Activated T-cell treated with anti-CD3 and anti-CD28 coated beads for 48 hours (primary cell): Measurements from ENCODE around the gene PAX7.
"Not testable (repeated sequence)": the region's sequence is repeated elsewhere in the genome, so short reads cannot be mapped to it uniquely, and the experiment has no call there.

ENCODE experiments used
- DNase-seq: peaks from one replicate; pipeline ENCODE4 v3.0.0-alpha.2; 2020; ENCODE audit warnings: low read depth

The PAX7 gene

DNA sequence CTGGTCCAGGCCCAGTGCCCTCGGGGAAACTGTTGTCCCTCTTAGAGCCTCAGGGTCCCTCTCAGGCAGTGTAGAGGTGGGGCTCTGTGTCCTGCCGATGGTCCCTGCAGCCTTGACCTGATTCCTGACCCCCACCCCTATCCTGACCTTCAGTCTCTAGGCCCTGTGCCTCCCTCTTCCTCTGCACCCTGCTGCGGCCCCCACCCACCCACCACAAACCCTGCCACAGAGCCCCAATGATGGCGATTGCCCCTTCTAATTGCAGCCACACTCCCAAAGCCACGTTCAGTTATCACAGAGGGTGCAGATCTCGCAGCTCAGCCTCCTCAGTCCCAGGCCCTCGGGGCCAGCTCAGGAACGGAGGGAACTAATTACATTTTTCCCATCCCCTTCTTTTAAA lies 99.7 kb downstream of the PAX7 start:
- no peak for DNase-seq

DNA sequence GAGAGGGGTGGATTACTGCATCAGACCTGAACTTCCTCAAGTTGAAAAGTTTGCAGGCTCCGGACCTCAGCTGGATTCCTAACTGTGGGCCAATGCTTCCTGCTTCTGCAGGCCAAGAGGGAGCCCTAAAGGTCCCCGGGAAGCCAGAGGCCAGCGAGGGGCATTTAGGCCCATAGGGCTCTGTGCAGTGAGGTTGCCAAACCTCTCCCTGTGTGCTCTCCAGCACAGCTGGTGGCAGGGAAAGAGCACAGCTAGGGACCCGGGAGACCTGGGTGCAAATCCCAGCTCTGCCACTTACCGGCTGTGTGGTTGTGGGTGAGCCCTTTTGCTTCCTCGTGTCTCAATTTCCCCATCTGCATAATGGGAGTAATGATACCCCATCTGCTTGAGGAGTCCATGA lies 100.5 kb downstream of the PAX7 start:
- no peak for DNase-seq

DNA sequence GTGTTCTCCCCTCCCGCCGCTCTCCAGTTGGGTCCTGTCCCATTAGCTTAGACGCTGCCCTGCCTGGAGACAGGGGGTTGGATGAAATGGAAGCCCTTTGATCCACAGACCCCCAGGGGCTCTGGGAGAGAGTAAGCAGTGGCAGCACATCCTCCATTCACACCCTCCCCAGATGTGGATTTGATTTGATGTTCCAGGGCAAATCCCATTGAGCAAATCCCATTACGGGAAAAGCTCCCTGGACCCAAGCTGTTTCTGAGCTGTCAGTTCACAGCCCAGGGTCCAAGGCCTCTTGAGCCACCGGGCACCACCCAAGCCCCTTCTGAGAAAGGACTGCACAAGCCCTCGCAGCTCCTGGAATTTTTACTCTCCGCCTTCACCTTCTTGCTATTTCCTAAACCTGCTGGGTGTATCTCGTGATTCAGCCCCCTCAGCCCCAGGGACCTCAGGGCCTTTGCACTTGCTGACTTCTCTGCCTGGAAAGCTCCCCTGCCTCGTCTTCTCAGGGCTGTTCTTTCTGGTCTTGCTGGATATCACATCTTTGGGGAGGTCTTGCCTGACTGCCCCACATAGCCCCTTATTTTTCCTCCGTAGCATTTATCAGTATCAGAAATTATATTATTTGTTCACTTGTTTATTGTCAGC lies 101.1 kb downstream of the PAX7 start:
- no peak for DNase-seq

DNA sequence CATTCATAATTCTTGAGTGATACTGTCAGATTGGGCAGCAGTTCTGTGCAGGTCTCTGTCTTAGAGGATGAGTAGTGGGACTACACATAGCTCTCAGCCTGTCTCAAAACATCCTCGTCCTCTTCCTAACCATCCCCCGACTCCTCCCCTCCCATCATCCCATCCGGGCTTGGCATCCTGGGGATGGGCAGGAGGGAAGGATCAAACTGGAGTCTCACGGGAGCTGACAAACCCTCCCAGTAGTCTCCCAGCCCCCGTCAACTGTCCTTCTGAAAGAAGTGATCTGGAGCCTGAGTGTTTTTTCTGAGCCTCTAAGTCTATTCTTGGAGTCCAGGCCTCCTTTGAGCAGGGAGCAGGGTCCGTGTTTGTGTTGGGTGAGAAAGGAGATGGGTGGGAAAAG lies 102.0 kb downstream of the PAX7 start:
- no peak for DNase-seq

DNA sequence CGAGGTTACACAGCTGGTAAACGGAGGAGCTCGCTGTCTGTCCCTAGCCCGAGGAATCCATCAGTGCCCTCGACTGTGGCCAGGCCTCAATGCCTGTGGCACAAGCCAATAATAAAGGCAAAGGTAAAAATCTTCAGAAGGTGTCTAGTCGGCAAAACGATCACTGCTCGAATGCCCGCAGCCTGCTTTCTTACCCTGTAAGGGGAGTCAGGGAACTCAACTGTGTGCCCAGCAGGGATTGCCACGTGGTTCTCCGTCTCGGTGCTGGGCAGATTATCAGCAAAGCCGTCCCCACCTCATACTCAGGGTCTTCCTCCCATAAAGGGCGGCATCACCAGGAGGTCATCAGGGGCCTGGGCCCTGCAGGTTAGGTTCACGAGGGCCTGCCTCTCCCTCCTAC lies 103.4 kb downstream of the PAX7 start:
- DNase-seq: no peak

DNA sequence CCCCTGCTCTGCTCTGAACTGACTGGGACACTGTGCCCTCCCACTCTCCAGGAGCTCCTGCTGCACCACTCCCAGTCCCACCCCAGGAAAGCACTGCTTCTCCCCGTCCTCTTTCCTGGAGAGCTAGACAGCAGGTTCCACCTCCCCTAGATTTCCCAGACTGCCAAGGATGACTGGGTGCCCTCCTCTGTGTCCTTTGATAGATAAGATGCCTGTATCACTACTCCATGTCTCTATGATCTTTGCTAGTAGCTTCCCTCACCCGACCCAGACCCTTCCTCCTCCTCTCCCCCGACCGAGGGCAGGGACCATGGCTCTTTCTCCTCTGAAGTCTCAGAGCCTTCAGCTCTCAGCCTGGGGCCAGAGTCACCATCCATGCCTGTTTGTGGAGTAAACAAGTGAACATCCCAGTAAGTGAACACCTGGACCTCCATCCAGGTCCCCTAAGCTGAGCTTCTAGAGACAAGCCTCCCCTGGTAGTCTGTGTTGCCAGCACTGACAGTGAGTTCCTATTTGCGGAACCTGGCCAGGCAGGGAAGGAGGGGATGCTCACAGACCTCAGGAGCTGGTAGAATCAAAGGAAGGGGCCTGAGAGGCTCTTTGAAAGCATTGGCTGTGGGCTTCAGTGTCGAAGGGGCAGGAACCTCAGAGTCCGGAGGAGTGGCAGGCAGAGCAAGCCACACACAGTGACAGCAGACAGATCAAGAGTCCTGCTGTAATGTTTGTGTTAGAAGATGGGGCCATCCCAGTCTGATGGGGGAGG lies 104.0 kb downstream of the PAX7 start:
- DNase-seq: no peak

DNA sequence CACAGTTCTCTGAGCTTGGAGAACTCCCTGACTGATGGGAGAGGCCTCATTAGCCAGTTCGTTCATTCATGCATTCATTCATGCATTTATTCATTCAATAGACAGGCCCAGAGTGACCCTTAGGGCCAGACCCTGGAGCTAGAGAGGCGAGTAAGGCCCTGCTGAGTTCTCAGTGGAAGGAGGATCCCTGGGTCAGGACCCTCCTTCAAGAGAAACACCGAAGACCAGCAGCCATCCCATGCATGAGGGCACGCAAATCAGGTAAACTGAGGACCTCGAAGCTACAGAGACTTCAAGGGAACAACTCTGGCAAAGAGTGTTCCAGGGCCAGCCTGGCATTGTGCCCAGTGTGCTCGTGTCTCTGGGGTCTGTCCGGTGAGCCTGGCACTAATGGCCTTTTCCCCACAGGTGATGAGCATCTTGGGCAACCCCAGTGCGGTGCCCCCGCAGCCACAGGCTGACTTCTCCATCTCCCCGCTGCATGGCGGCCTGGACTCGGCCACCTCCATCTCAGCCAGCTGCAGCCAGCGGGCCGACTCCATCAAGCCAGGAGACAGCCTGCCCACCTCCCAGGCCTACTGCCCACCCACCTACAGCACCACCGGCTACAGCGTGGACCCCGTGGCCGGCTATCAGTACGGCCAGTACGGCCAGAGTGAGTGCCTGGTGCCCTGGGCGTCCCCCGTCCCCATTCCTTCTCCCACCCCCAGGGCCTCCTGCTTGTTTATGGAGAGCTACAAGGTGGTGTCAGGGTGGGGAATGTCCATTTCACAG lies 104.8 kb downstream of the PAX7 start:
- no peak for DNase-seq

DNA sequence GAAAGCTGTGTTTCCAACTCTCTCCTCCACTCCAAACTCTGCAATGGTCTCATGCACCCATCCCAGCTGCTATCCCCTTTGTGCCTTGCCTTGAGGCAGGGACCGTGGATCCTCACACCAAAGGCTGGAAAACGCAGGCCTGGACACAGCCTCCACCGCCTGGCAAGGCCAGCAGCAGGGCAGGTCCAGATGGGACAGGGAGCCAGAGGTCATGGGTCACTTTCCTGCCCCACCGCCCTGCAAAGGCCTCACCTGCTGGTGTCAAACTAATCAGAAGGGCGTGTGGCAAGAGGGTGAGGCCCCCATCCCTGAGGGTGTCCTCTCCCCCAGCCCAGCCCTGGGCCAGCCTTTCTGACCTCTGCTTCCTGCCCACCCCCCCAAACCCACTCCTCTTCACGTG lies 106.3 kb downstream of the PAX7 start:
- DNase-seq: no peak

DNA sequence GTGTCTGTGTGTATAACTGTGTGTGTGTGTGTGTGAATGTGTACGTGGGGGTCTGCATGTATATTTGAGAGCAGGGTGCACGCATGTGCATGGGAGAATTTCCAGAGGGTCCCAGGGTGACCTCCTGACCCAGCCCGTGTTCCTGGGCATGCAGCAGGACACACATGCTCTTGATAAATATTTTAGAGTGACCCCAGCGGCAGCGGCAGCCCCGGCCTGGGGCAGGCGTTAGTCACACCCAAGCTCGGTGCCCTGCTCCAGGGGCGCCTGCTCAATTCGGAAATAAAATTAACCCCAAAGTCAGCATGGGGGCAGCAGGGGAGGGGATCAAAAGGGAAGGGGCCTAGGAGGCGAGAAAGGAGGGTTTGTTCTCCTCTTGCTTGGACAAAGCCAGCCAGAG lies 107.5 kb downstream of the PAX7 start:
- no peak for DNase-seq

DNA sequence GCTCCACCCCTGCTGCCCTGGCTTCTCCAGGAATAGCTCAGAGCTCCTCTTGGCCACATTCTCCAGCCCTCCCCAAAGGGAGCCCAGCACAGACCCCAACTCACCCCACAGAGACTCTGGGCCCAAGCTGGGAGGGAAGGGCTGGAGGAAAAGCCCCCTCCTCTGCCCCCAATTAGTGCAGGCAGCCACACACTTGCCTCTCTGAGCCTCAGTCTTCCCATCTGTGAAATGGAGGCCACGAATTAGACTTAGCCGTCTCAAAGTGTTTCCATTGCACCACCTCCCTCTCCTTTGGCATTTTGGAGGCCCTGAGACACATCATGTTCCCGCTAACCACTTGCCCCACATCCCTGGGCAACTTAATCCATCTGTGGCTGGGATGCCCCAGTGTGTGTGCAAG lies 108.0 kb downstream of the PAX7 start:
- no peak for DNase-seq

DNA sequence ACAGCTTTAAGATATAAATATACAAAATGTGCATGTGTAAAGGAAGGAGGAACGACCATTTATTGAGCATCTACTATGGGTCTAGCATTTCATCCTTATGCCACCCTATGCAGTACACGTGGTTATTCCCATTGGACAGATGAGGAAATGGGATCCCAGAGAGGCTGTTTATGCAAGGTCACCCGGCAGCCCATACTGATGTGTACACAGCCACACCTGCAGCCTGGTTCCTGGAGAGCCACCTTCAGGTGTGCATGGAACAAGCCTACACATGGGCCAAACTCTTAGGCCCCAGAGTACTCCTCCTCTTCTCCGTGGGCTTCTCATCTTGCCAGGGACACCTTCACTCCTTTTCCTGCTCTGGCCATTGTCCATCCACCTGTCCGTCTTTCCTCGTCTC lies 108.8 kb downstream of the PAX7 start:
- no peak for DNase-seq

DNA sequence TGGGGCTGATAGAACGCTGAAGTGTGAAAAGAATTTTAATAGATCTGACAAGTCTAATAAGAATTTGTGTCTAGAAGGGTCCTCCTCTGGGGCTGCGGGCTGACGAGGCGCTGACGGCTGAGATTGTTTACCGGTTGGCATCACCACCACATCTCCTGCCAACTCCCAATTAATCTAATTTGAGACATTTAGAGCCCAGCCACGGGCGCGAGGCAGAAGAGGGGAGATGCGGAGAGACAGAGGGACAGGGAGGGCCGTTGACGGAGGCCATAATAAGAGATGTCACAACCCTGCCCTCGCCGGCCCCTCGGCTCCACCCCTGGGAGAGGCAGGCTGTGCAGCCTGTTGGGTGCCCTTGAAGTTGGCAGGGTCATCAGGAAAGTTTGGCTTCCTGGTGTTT lies 109.3 kb downstream of the PAX7 start:
- DNase-seq: no peak

DNA sequence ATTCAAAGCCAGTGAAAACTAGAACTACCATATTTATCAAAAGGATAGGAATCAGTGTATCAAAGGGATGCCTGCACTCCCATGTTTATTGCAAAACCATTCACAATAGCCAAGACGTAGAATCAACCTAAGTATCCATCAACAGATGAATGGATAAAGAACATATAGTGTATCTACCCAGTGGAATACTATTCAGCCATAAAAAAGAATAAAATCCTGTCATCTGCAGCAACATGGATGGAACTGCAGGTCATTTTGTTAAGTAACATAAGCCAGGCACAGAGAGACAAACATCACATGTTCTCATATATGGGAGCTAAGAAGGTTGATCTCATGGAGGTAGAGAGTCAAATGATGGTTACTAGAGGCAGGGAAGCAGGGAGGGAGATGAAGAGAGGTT lies 110.0 kb downstream of the PAX7 start:
- DNase-seq: no peak

DNA sequence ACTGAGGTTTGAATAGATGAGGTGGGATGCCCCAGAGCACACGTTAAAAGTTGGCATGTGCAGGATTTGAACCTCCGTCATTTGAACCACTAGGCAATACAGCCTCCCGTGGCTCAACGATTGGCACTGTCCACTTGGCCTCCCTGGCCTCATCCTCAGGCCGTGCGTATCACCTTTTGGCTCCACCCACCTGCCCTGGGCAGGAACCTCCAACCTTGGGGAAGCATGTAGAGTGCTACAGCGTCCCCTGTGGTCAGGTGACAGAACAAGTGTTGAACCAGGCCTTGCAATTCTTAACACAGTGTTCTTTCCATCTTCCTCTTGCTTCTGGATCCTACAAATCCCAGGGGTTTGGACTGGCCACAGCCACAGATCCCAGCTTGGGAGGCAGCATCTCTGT lies 112.6 kb downstream of the PAX7 start:
- DNase-seq: no peak

DNA sequence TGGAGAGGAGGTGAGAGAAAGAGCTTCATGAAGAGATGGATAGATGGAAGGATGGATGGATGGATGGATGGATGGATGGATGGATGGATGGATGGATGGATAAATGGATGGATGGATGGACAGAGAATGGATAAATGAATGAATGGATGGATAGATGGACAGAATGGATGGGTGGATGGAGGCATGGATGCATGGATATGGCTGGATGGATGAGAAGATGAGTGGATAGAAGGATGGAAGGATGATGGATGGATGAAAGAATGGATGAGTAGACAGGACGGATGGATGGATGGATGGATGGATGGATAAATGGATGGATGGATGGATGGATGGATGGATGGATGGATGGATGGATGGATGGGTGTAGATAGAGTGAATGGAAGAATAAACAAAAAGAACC lies 113.7 kb downstream of the PAX7 start:
- not testable (repeated sequence) for DNase-seq

DNA sequence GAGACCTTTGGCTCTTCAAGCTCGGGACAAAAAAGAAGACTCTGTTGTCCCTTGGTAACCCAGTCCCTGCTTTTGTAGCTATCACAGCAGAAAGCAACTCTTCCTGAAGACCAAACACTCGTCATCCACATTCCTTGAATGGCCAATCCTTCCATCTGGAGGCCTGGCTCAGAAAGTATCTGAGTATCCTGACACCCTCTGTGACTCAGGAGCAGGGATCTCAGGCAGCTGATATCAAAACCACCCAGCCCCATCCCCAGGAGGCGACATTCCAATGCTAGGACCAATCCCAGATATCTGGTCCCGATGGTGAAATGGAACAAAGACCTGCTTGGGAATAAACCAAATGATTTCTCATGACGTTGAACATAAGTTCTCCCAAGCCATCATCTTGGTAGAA lies 116.3 kb downstream of the PAX7 start:
- no peak for DNase-seq

DNA sequence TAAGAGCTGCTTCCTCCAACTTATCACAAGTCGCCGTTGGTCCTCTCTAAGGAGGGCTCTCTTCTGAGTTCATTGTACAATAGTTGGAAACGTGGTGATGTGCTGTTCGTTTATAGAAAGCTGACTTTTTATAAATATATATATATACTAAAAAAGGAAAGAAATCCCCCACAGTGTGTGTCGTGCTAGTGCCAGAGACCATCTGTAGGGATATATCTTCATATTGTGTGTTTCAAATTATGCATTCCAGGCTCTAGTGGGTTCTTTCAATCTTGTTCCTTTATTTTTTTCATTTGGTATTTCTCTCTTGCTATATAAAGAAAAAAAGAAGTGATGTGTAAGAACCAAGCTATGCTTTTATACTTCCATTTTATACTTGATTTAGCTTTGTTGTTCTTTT lies 117.0 kb downstream of the PAX7 start:
- no peak for DNase-seq

DNA sequence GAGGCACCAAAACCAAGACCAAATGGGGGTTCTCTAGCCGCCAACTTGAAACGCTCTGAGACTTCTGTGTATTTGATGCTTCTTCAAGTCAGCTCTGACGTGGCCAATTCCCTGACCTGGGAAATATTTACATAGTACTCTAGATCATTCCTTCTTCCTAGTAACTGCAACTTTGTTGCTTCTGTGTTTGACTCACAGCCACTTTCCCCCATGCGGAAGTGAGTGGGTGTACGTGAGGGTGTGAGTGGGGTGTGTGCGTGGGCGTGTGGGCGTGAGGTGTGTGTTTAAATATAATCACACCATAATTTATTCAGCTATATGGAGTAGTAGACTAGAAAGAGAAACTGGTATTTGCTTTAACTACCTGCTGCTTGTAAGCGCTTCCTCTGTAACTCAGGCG lies 117.8 kb downstream of the PAX7 start:
- DNase-seq: no peak

DNA sequence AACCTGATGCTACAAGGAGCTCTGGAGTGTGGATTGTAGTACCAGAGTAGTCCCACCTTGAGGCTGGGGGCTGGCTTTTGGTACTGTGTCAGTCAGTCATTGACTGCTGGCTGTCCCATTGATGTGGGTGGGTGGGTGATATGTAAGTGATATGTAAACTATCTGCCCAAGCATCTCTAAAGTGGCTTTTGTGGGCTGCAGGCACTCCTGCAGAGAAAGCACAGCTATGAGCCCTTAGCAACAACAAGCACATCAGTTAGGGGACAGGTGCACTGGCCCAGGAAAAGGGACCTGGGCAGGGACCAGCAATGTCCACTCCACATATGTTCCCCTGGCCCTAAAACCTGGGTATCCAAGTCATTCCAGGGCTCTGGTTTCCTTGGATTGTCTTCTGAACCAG lies 118.9 kb downstream of the PAX7 start:
- no peak for DNase-seq

DNA sequence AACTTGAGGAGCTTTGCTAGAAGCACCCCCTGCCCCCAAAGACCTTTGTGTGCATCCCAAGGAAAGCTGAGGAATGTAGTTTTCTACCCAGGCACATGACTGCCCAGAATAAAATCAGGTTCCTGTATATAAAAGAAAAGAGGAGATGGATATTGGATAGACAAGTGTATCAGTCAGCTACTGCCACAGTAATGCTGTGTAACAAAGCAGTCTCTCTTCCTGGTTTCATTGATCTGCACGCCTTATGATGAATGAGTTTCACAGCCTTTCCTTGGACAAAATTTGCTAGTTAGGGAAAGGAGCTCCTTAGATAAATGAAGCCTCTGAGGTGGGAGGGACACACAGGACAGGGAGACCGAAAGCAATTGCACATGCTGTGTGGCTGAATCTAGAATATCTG lies 120.0 kb downstream of the PAX7 start:
- no peak for DNase-seq

DNA sequence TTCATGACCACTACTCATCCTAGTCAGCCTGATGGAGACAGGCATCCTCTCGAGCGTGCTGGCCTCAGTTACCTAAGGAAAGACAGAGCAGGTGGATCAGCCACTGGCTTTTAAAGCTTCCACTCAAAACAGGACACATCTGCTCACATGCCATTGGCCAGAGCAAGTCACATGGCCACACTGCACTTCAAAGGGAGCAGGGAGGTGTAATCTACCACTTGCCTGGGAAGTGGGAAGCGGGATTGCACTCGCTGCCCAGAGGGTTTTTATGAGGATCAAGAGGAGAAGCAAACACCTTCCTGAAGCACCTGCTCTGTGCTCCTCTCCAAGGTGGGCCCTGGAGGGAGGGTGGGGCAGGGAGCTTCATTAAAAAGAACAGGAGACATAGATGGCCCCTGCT lies 120.8 kb downstream of the PAX7 start:
- no peak for DNase-seq

DNA sequence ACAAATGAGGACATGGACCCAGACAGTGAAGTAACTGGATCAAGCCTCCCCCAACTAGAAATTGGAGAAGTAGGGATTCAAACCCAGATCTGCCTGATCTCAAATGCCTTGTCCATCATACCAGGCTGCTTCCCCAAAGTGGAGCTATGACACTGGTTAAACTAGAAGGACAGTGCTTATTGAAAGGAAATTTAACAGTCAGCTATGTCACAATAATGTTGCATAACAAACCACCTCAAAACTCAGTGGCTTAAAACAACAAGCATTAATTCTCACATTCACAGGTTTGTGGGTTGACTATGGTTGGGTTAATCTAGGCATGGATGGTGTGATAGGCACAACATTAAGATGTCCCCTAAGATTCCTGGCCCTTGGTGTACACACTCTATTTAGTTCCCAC lies 121.8 kb downstream of the PAX7 start:
- no peak for DNase-seq

DNA sequence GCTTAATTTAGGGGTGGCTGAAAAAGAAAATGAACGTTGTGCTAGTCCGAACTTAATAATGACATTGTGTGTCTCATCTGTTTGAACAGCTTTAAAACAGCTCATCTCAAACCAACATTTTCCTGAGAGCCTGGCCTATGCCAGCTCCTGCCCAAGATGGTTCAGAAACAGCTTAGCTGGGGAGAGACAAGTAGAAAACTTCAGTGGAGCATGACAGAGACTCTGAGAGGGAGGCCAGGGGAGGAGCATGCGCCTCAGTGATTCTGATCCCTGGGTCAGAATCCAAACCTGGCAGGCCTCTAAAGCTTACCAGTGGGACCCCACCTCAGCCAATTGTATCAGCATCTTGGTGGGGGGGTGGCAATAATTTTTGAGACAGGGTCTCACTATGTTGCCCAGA lies 129.5 kb downstream of the PAX7 start:
- DNase-seq: no peak
